Loucy (cell line): ENCODE results near the gene ZDBF2.

Experiments
- EZH2phosphoT487 ChIP-seq: fragments of 200-600 bp; IDR thresholded peaks from 2 replicates; pipeline ENCODE4 v1.6.1; 2018; ENCODE audit warnings: antibody characterized with exemption, mild to moderate bottlenecking, moderate library complexity, borderline replicate concordance
- TF ChIP-seq, protein P1 (sequence below): fragments of 200-600 bp; sonication (generic); conservative IDR thresholded peaks from 2 replicates; pipeline ENCODE4 v1.5.1; 2014; ENCODE audit warnings: mild to moderate bottlenecking, antibody characterized with exemption, low read length

GRCh38 chr2:206353685-206354084, 79.2 kb downstream of the ZDBF2 start:
- TF ChIP-seq, protein P1, sequence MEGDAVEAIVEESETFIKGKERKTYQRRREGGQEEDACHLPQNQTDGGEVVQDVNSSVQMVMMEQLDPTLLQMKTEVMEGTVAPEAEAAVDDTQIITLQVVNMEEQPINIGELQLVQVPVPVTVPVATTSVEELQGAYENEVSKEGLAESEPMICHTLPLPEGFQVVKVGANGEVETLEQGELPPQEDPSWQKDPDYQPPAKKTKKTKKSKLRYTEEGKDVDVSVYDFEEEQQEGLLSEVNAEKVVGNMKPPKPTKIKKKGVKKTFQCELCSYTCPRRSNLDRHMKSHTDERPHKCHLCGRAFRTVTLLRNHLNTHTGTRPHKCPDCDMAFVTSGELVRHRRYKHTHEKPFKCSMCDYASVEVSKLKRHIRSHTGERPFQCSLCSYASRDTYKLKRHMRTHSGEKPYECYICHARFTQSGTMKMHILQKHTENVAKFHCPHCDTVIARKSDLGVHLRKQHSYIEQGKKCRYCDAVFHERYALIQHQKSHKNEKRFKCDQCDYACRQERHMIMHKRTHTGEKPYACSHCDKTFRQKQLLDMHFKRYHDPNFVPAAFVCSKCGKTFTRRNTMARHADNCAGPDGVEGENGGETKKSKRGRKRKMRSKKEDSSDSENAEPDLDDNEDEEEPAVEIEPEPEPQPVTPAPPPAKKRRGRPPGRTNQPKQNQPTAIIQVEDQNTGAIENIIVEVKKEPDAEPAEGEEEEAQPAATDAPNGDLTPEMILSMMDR, result peak; percentile 14; the same call in 1 of the 2 replicates
- no peak for TF ChIP-seq EZH2phosphoT487
